Lower leg skin (tissue), 4 donors: ENCODE data around the gene CHRNA9. TPM values are rescaled to one million over a fixed set of nuclear protein-coding genes. Genes with fewer than 3 reads are reported as not detected.

Source experiments
- DNase-seq, 2 donors: peaks; one replicate each; pipeline ENCODE4 v3.0.0-alpha.2; 2019; ENCODE audit warnings: low spot score in 2 of 2
- H3K4me3 ChIP-seq: fragments of 200-600 bp; sonication (generic); 2 replicates; pipeline ENCODE4 v1.5.1; 2017; ENCODE audit warnings: mild to moderate bottlenecking, low read depth; ENCODE audit not compliant: poor library complexity, severe bottlenecking
- POLR2A ChIP-seq, 2 donors: fragments of 450-650 bp; IDR thresholded peaks; one replicate each; pipeline ENCODE4 v1.6.1; 2016 to 2017; ENCODE audit warnings: antibody characterized with exemption in 2 of 2, mild to moderate bottlenecking in 1 of 2, moderate library complexity in 1 of 2
- WGBS, 2 donors: methylation state at CpG; one replicate each; pipeline ENCODE4 v1.1.5; 2018; 5-methylcytosine and 5-hydroxymethylcytosine counted together
- intact Hi-C: fragments of 100-400 bp; cut with DNase I; formaldehyde crosslinking; loops from one replicate; pipeline ENCODE4 v1.15.0; 2023; ENCODE audit warnings: low total_unique reads
- total RNA-seq, 4 donors: library from RNA; depleted of rRNA; stranded (reverse); fragments of >200 nt; gene quantifications; one replicate each; pipeline ENCODE4 v1.1.0, GENCODE V29; 2016
- TF ChIP-seq, protein P1 (sequence below), 3 donors: fragments of 450-650 bp; IDR thresholded peaks; one replicate each; pipeline ENCODE4 v1.5.1; 2016; ENCODE audit warnings: antibody characterized with exemption in 3 of 3, mild to moderate bottlenecking in 3 of 3, moderate library complexity in 2 of 3

CHRNA9 gene
- total RNA-seq, 4 donors from 2014 or later, result 0.27 to 1.9 (median 1.3) TPM

GRCh38 chr4:40307627-40308497 is 27.3 kb upstream of the CHRNA9 start:
- no peak overlapping the region for H3K4me3 ChIP-seq
- intact Hi-C loops, result no loop called here
- DNase-seq, result peak in 1 of 2 donors; percentile 27
- WGBS, 2 donors, result 67 to 69% methylated on average over 15 of the region's 15 CpGs
- TF ChIP-seq POLR2A (IDR thresholded peaks at IDR 0.05), result no peak
- TF ChIP-seq, protein P1, sequence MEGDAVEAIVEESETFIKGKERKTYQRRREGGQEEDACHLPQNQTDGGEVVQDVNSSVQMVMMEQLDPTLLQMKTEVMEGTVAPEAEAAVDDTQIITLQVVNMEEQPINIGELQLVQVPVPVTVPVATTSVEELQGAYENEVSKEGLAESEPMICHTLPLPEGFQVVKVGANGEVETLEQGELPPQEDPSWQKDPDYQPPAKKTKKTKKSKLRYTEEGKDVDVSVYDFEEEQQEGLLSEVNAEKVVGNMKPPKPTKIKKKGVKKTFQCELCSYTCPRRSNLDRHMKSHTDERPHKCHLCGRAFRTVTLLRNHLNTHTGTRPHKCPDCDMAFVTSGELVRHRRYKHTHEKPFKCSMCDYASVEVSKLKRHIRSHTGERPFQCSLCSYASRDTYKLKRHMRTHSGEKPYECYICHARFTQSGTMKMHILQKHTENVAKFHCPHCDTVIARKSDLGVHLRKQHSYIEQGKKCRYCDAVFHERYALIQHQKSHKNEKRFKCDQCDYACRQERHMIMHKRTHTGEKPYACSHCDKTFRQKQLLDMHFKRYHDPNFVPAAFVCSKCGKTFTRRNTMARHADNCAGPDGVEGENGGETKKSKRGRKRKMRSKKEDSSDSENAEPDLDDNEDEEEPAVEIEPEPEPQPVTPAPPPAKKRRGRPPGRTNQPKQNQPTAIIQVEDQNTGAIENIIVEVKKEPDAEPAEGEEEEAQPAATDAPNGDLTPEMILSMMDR (IDR thresholded peaks at IDR 0.05), result no peak

GRCh38 chr4:40308528-40309122 is 26.5 kb upstream of the CHRNA9 start:
- H3K4me3 ChIP-seq, result no peak overlapping the region
- TF ChIP-seq, protein P1 (IDR thresholded peaks at IDR 0.05), result no peak
- TF ChIP-seq POLR2A (IDR thresholded peaks at IDR 0.05), result no peak
- no peak for DNase-seq
- WGBS, 2 donors, result 65 to 82% methylated on average over 4 of the region's 4 CpGs
- intact Hi-C loops, result no loop called here

- DNase-seq, result peak; percentile 82 to 97
- intact Hi-C loops, result no loop called here
- no peak overlapping the region for H3K4me3 ChIP-seq
- TF ChIP-seq, protein P1 (IDR thresholded peaks at IDR 0.05), result peak in 1 of 3 donors; percentile 64
- TF ChIP-seq POLR2A (IDR thresholded peaks at IDR 0.05), result no peak
- 1 to 2% methylated on average over 10 of the region's 10 CpGs for WGBS, 2 donors
These were observed 25.8 kb upstream of the CHRNA9 start for GRCh38 chr4:40309250-40309774.

- DNase-seq, result no peak
- TF ChIP-seq, protein P1 (IDR thresholded peaks at IDR 0.05), result no peak
- TF ChIP-seq POLR2A (IDR thresholded peaks at IDR 0.05), result no peak
- WGBS, 2 donors, result 96 to 99% methylated on average over 8 of the region's 8 CpGs
- H3K4me3 ChIP-seq, result no peak overlapping the region
- intact Hi-C loops, result loop anchor here (5.0 kb wide), 1 partner anchor 163 kb away; no protein-coding TSS in a partner anchor
These were observed 24.9 kb upstream of the CHRNA9 start for GRCh38 chr4:40310225-40310624.

DNA sequence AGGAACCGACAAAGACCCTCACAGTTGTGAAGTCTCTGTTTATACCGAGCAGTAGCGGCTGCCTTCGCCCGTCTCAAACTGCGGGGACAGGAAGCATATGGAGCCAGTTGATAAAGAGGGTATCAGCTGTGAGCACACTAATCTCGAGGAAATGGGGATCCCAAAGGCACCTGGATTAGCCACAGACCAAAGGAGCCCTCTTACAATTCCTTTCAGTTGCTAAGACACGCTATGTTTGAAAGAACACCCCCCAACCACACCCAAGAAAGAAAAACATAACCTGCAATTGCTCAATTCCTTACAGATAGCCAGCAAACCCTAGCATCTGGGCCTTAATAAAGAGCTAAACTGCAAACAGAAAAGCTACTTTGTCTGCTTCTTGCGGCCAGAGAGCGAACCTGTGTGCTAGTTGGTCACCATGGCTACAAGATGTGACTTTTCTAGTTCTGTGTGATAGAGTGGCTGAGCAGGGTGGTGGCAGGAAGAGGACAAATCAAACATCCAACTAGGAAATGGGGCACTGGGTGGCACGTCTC is 23.3 kb upstream of the CHRNA9 start:
- TF ChIP-seq, protein P1 (IDR thresholded peaks at IDR 0.05), result no peak
- no peak for TF ChIP-seq POLR2A (IDR thresholded peaks at IDR 0.05)
- DNase-seq, result peak in 1 of 2 donors; percentile 50
- no peak overlapping the region for H3K4me3 ChIP-seq
- intact Hi-C loops, result loop anchor here (5.0 kb wide), 1 partner anchor 165 kb away; no protein-coding TSS in a partner anchor
- WGBS, 2 donors, result 63% methylated on average over 11 of the region's 11 CpGs
